Stimulated activated CD8-positive, alpha-beta memory T cell treated with anti-CD3 and anti-CD28 coated beads, Interleukin-2, amount 100 ng/mL, for 1 hour (primary cell): ENCODE measurements around the gene CUL7.
"Not testable (repeated sequence)": the region's sequence is repeated elsewhere in the genome, so short reads cannot be mapped to it uniquely, and the experiment has no call there.

Experiments
- DNase-seq, 2 donors: peaks; one replicate each; pipeline ENCODE4 v3.0.0-alpha.2; 2020; ENCODE audit warnings: low read depth in 2 of 2

CUL7 gene

GRCh38 chr6:43045371-43045930, 8.2 kb downstream of the CUL7 start:
- DNase-seq: no peak

- no peak for DNase-seq
Observed at GRCh38 chr6:43043310-43043709, 10.3 kb downstream of the CUL7 start.

DNA sequence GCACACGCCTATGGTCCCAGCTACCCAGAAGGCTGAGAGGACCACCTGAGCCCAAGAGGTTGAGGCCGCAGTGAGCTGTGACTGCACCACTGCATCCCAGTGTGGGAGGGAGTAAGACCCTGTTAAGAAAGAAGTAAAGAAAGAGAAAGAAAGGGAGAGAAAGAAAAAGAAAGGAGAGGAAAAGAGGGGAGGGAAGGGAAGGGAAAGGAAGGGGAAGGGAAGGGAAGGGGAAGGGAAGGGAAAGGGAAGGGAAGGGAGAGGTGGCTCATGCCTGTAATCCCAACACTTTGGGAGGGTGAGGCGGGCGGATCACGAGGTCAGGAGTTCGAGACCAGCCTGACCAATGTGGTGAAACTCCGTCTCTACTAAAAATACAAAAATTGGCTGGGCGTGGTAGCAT, 12.2 kb downstream of the CUL7 start:
- DNase-seq: not testable (repeated sequence)

GRCh38 chr6:43040542-43041257, 13.0 kb downstream of the CUL7 start:
- DNase-seq: no peak

- DNase-seq: no peak
Observed at GRCh38 chr6:43038727-43039126, 14.9 kb downstream of the CUL7 start.

- no peak for DNase-seq
Observed at GRCh38 chr6:43037706-43038105, 15.9 kb downstream of the CUL7 start.

DNA sequence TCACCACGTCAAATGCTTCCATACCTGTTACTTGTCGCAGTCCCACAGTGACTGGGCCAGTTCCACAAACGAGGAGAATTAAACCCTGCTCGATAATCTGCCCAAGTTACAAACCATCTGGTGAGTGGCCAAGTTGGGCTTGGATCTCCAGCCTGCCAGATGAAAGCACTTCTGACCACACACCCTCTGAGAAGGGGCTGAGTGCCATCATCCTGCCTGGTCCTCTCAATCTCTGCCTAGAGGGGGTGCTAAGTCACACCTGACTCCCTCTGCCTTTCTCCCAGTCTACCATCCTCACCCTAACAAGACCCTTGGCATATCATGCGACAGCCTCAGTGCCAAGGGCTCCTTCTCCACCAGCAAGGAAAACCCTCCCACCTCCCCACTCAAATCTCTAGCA, 16.5 kb downstream of the CUL7 start:
- no peak for DNase-seq

- no peak for DNase-seq
Observed at GRCh38 chr6:43036712-43037111, 16.9 kb downstream of the CUL7 start.

DNA sequence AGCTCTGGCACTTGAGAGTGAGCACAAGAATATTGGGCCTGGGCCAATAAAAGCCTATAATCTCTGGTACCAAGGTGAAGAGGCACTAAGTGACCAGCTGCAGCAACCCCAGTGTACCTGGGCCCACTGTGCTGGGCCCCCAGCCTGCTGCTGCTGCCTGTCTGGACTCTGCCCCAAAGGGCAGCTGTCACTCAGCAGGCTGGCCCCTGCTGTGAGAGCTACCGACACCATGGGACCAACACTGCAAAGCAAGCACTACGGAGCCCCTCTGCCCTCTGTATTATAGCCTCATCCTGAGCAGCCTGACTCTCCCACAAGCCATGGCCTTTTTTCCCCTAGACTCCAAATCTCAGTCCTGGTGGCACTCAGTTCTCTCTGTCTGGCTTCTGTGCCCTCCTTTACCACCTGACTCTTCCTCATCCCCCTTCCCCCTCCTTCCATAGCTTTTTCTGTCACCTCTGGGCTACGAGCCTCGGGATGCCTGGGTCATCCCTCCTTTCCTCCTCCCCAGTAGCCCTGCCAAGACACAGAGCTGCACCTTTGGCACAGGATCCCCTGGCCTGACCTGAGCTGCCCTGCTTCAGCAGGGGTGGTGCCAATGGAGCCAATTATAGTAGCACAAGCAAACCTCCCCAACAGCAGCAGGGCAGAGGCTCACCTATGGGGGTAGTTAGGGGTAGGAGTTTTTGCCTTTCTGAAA, 18.0 kb downstream of the CUL7 start:
- DNase-seq: no peak

GRCh38 chr6:43034190-43034525, 19.5 kb downstream of the CUL7 start:
- no peak for DNase-seq

- DNase-seq: no peak
Observed at GRCh38 chr6:43033496-43034189, 20.0 kb downstream of the CUL7 start.

- no peak for DNase-seq
Observed at GRCh38 chr6:43032326-43032725, 21.3 kb downstream of the CUL7 start.

- DNase-seq: no peak
Observed at GRCh38 chr6:43029120-43029519, 24.5 kb downstream of the CUL7 start.

- no peak for DNase-seq
Observed at GRCh38 chr6:43026365-43026764, 27.3 kb downstream of the CUL7 start.

DNA sequence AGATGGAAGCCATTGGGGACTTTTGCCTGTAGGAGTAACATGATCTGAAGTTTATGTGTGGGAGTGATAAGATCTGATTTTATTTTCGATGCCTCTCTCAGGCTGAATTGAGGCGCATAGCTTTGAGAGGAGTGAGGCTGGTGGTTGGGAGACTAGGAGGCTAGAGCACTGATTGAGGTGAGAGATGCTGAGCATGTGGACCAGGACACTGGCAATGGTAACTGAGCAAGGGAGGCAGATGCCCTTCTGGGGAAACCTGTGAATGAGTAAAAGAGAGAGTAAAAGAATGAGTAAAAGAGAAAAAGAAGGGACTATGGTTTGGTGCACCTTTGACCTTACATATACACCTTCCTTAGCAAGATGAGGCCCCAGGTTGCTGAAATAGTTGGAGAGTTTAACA, 29.2 kb downstream of the CUL7 start:
- no peak for DNase-seq

- DNase-seq: peak; percentile 37 to 41
Observed at GRCh38 chr6:43021270-43022047, 32.2 kb downstream of the CUL7 start, which contains the start of gene RRP36. RRP36 (plus strand) TSS chr6:43021623; CDS start chr6:43021655, 32 bp downstream.

GRCh38 chr6:43020847-43021246, 32.8 kb downstream of the CUL7 start:
- DNase-seq: no peak

DNA sequence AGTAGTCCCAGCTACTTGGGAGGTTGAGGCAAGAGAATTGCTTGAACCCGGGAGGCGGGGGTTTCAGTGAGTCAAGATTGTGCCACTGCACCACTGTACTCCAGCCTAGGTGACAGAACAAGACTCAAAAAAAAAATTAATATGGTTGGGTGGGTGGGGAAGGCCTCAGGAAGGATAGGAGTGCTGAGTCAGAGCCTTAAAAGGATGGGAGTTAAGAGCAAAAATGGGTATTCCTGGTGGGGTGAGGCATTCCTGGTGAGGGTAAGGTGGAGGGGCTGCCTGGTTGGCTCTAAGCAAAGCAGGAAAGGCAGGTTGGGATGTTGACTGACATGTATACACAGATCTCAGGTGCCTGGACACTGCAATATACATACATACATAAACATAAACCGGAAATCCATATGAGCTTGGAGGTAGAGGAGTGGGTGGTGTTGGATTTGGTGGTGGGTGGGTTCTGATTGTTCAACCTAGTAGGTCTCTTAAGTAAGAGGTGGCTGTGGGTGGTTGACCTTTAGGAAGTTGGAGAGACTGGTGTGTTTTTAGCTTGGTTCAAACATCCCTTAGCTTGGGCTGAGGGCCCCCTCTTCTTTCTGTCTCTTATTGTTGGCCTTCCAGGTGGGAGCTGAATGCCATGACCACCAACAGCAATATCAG, 33.5 kb downstream of the CUL7 start:
- no peak for DNase-seq

- DNase-seq: no peak
Observed at GRCh38 chr6:43019152-43019551, 34.5 kb downstream of the CUL7 start.

DNA sequence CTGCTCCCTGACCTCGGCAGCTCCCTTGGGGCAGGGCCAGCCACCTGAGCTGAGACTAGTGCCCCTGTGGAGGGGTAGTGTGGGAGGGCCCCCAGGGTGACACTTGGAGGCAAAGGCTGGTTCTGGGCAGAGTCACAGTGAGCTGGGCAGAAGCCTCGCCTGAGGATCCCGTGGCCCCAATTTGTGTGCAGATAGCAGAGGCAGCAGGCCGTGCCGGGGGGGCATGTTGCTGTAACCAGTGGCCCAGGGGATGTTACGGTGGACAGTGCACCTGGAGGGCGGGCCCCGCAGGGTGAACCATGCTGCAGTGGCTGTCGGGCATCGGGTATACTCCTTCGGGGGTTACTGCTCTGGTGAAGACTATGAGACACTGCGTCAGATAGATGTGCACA, 36.7 kb downstream of the CUL7 start:
- DNase-seq: no peak
